H9 (cell line): Measurements from ENCODE around the gene DCBLD1. TPM values are rescaled to one million over a fixed set of nuclear protein-coding genes. Genes with fewer than 3 reads are reported as not detected.

Experiments
- DNase-seq: peaks from one replicate; pipeline ENCODE4 v3.0.0-alpha.2; 2017
- H2AFZ ChIP-seq: one replicate; pipeline ENCODE4 v1.6.1; 2013; ENCODE audit warnings: mild to moderate bottlenecking, low read length, control low read depth, moderate library complexity
- H2AK5ac ChIP-seq: 2 replicates; pipeline ENCODE4 v1.6.1; 2013; ENCODE audit warnings: low read length, control low read depth, mixed read lengths; ENCODE audit not compliant: insufficient read length
- H2BK120ac ChIP-seq: one replicate; pipeline ENCODE4 v1.6.1; 2013; ENCODE audit warnings: low read depth, mild to moderate bottlenecking, low read length, control low read depth, inconsistent platforms; ENCODE audit not compliant: poor library complexity, severe bottlenecking
- H2BK12ac ChIP-seq: 2 replicates; pipeline ENCODE4 v1.6.1; 2013; ENCODE audit warnings: low read length, control low read depth, mixed read lengths, low read depth; ENCODE audit not compliant: insufficient read length
- H2BK15ac ChIP-seq: 2 replicates; pipeline ENCODE4 v1.6.1; 2013; ENCODE audit warnings: low read depth, low read length, control low read depth
- H2BK20ac ChIP-seq: one replicate; pipeline ENCODE4 v1.6.1; 2013; ENCODE audit warnings: low read depth, mild to moderate bottlenecking, low read length, control low read depth, inconsistent platforms; ENCODE audit not compliant: poor library complexity, severe bottlenecking
- H2BK5ac ChIP-seq: 2 replicates; pipeline ENCODE4 v1.6.1; 2013; ENCODE audit warnings: low read length, control low read depth, mixed read lengths; ENCODE audit not compliant: insufficient read length
- H3K14ac ChIP-seq: 2 replicates; pipeline ENCODE4 v1.6.1; 2013; ENCODE audit warnings: low read length, control low read depth; ENCODE audit not compliant: insufficient read depth
- H3K18ac ChIP-seq: 2 replicates; pipeline ENCODE4 v1.6.1; 2013; ENCODE audit warnings: low read depth, mild to moderate bottlenecking, mixed read lengths, low read length, control low read depth; ENCODE audit not compliant: insufficient read length
- H3K23ac ChIP-seq: 2 replicates; pipeline ENCODE4 v1.6.1; 2013; ENCODE audit warnings: low read length, control low read depth, mixed read lengths, low read depth; ENCODE audit not compliant: insufficient read length
- H3K23me2 ChIP-seq: 2 replicates; pipeline ENCODE4 v1.6.1; 2013; ENCODE audit warnings: low read depth, mild to moderate bottlenecking, mixed read lengths, low read length, control low read depth; ENCODE audit not compliant: insufficient read length, poor library complexity, severe bottlenecking
- H3K27ac ChIP-seq: 2 replicates; pipeline ENCODE4 v1.5.1; 2013; ENCODE audit warnings: low read length, control low read depth, mixed read lengths, low read depth; ENCODE audit not compliant: insufficient read length
- H3K27me3 ChIP-seq: 2 replicates; pipeline ENCODE4 v1.6.1; 2013; ENCODE audit warnings: low read length, control low read depth, inconsistent platforms; ENCODE audit not compliant: insufficient read depth
- H3K4ac ChIP-seq: 2 replicates; pipeline ENCODE4 v1.6.1; 2013; ENCODE audit warnings: low read depth, mild to moderate bottlenecking, control low read depth, inconsistent platforms, low read length, moderate library complexity
- H3K4me1 ChIP-seq: 2 replicates; pipeline ENCODE4 v1.6.1; 2013; ENCODE audit warnings: low read length, control low read depth, inconsistent platforms; ENCODE audit not compliant: insufficient read depth
- H3K4me2 ChIP-seq: 2 replicates; pipeline ENCODE4 v1.6.1; 2013; ENCODE audit warnings: low read length, control low read depth, mixed read lengths; ENCODE audit not compliant: insufficient read length, insufficient read depth
- H3K56ac ChIP-seq: 2 replicates; pipeline ENCODE4 v1.6.1; 2013; ENCODE audit warnings: low read depth, mild to moderate bottlenecking, mixed read lengths, low read length, control low read depth; ENCODE audit not compliant: insufficient read length
- H3K79me1 ChIP-seq: 2 replicates; pipeline ENCODE4 v1.6.1; 2013; ENCODE audit warnings: low read depth, mild to moderate bottlenecking, moderate library complexity, low read length, control low read depth, inconsistent platforms; ENCODE audit not compliant: insufficient read depth, poor library complexity, severe bottlenecking
- H3K79me2 ChIP-seq: 2 replicates; pipeline ENCODE4 v1.6.1; 2013; ENCODE audit warnings: low read length, control low read depth, inconsistent platforms; ENCODE audit not compliant: insufficient read depth
- H3K9ac ChIP-seq: 2 replicates; pipeline ENCODE4 v1.6.1; 2013; ENCODE audit warnings: low read length, control low read depth, mixed read lengths; ENCODE audit not compliant: insufficient read length; ENCODE audit errors: extremely low read depth
- H3K9me3 ChIP-seq: one replicate; pipeline ENCODE4 v1.6.1; 2013; ENCODE audit warnings: low read depth, low read length, inconsistent platforms; ENCODE audit not compliant: control insufficient read depth
- H3T11ph ChIP-seq: one replicate; pipeline ENCODE4 v1.6.1; 2013; ENCODE audit warnings: mild to moderate bottlenecking, low read length, control low read depth, inconsistent platforms
- H4K20me1 ChIP-seq: one replicate; pipeline ENCODE4 v1.6.1; 2013; ENCODE audit not compliant: control insufficient read depth, insufficient read length, insufficient read depth
- H4K5ac ChIP-seq: 2 replicates; pipeline ENCODE4 v1.6.1; 2013; ENCODE audit warnings: low read depth, mild to moderate bottlenecking, mixed read lengths, low read length, control low read depth; ENCODE audit not compliant: insufficient read length
- H4K8ac ChIP-seq: replicated peaks from 2 replicates; pipeline ENCODE4 v1.6.1; 2013; ENCODE audit warnings: low read length, control low read depth, mixed read lengths, low read depth; ENCODE audit not compliant: insufficient read length
- H4K91ac ChIP-seq: 2 replicates; pipeline ENCODE4 v1.6.1; 2013; ENCODE audit warnings: low read depth, mild to moderate bottlenecking, moderate library complexity, mixed read lengths, low read length, control low read depth; ENCODE audit not compliant: insufficient read length
- H3K27ac Mint-ChIP-seq, 3 experiments: 2 replicates in 2 of 3; 3 replicates in 1 of 3; pipeline ENCODE4 v1.8.0; 2020 to 2021; ENCODE audit warnings: mixed read lengths in 3 of 3, mild to moderate bottlenecking in 1 of 3, moderate library complexity in 1 of 3
- H3K27me3 Mint-ChIP-seq: 2 replicates; pipeline ENCODE4 v1.8.0; 2021; ENCODE audit warnings: low read depth, mild to moderate bottlenecking, moderate library complexity, mixed read lengths
- H3K36me3 Mint-ChIP-seq, 3 experiments: 2 replicates in 2 of 3; 3 replicates in 1 of 3; pipeline ENCODE4 v1.8.0; 2020 to 2021; ENCODE audit warnings: low read depth in 3 of 3, mixed read lengths in 3 of 3; ENCODE audit not compliant: insufficient read depth in 1 of 3
- H3K4me1 Mint-ChIP-seq, 2 experiments: 2 replicates each; pipeline ENCODE4 v1.8.0; 2020; ENCODE audit warnings: mixed read lengths in 2 of 2
- H3K4me3 Mint-ChIP-seq, 2 experiments: 2 replicates in 1 of 2; 3 replicates in 1 of 2; pipeline ENCODE4 v1.8.0; 2020 to 2021; ENCODE audit warnings: mild to moderate bottlenecking in 2 of 2, mixed read lengths in 2 of 2, moderate library complexity in 1 of 2
- H3K9me3 Mint-ChIP-seq, 2 experiments: 2 replicates in 1 of 2; 3 replicates in 1 of 2; pipeline ENCODE4 v1.8.0; 2020; ENCODE audit warnings: mild to moderate bottlenecking in 2 of 2, mixed read lengths in 2 of 2, moderate library complexity in 1 of 2
- WGBS: extraction: QIAGEN DNeasy Blood & Tissue Kit; methylation state at CpG from one replicate; pipeline ENCODE4 v1.1.7; 2013; ENCODE audit warnings: missing lambda C conversion rate, low lambda C conversion rate, mixed read lengths; ENCODE audit not compliant: insufficient read length; ENCODE audit errors: extremely low coverage; 5-methylcytosine and 5-hydroxymethylcytosine counted together
- total RNA-seq: library from RNA; stranded (reverse); gene quantifications from 2 replicates; pipeline ENCODE4 v1.2.1, GENCODE V29; 2021
- TF ChIP-seq, protein P1 (sequence below): fragments of 200-600 bp; sonication (generic); conservative IDR thresholded peaks from 3 replicates; pipeline ENCODE4 v1.8.0; 2021; ENCODE audit warnings: antibody characterized with exemption, mild to moderate bottlenecking

The DCBLD1 gene
- total RNA-seq, 1 experiment from 2014 or later, result 10.1 TPM

DNA sequence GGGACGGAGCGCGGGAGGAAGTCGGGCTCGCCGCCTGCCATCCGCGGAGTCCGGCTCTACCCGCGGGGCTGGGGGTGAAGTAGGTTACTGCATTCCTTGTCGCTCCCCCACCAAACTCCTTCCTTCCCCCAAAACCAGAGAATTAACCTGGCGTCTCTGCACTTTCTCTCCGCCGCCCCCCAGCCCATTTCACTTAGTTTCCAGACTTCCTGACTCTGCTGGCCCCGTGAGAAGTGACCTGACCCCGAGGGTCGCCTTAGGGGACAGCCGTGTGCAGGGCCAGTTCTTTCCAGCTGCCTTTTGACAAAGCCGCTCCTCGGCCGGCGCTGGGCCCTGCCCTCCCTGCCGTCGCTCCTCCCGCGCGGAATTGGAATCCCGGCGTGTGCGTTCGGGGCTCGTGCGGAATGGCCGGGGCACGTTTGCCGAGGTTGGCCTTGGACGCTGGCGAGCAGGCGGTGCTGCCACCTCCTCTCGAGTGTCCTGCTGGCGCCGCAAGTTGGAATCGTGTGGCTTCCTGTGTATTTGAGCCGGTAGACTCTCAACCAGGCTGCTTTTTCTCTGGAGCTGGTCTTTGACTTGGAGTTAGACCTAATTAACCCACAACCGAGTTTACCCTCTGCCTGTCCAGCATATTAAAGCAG lies 650 bp downstream of the DCBLD1 start:
- H3K9me3 ChIP-seq, result no peaks in the 10 kb centered on the region
- H3K36me3 Mint-ChIP-seq, result peaks cover 13 to 17% (median 15%) of the 10 kb centered on the region in 3 experiments; a peak in 6 of 7 replicates
- H3K4me2 ChIP-seq, result peak overlapping the region; percentile 72
- H3K79me2 ChIP-seq, result no peaks in the 10 kb centered on the region
- no CpG with 5 or more reads among the region's 46 CpGs for WGBS
- peak overlapping the region; percentile 48 for H3K9ac ChIP-seq
- H4K8ac ChIP-seq, result no peak overlapping the region
- no peaks in the 10 kb centered on the region; the same call in 1 of the 2 replicates for H3K4me1 ChIP-seq
- H3K27ac ChIP-seq, result no peak overlapping the region
- H3K18ac ChIP-seq, result no peak overlapping the region
- H3K56ac ChIP-seq, result no peak overlapping the region
- H2BK15ac ChIP-seq, result no peak overlapping the region
- peaks cover 5% of the 10 kb centered on the region for H3K23me2 ChIP-seq
- no peaks in the 10 kb centered on the region for H4K20me1 ChIP-seq
- H4K91ac ChIP-seq, result no peak overlapping the region
- no peak overlapping the region for H3K23ac ChIP-seq
- 0 out of 2 replicates have a peak overlapping the region, but pooled peaks have one; percentile 21 for H3K14ac ChIP-seq
- no peak overlapping the region for H3K4ac ChIP-seq
- H3K4me1 Mint-ChIP-seq, result peaks cover 22 to 25% of the 10 kb centered on the region in 2 experiments
- peak overlapping the region; percentile 79 to 93 for H3K4me3 Mint-ChIP-seq
- no peak overlapping the region for H4K5ac ChIP-seq
- TF ChIP-seq, protein P1, sequence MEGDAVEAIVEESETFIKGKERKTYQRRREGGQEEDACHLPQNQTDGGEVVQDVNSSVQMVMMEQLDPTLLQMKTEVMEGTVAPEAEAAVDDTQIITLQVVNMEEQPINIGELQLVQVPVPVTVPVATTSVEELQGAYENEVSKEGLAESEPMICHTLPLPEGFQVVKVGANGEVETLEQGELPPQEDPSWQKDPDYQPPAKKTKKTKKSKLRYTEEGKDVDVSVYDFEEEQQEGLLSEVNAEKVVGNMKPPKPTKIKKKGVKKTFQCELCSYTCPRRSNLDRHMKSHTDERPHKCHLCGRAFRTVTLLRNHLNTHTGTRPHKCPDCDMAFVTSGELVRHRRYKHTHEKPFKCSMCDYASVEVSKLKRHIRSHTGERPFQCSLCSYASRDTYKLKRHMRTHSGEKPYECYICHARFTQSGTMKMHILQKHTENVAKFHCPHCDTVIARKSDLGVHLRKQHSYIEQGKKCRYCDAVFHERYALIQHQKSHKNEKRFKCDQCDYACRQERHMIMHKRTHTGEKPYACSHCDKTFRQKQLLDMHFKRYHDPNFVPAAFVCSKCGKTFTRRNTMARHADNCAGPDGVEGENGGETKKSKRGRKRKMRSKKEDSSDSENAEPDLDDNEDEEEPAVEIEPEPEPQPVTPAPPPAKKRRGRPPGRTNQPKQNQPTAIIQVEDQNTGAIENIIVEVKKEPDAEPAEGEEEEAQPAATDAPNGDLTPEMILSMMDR, result no peak
- no peak overlapping the region for H2BK12ac ChIP-seq
- peaks cover 11% of the 10 kb centered on the region; the same call in 1 of the 2 replicates for H3K27me3 ChIP-seq
- H2BK5ac ChIP-seq, result no peak overlapping the region
- no peak overlapping the region for H2AFZ ChIP-seq
- H3T11ph ChIP-seq, result no peak overlapping the region
- no peak overlapping the region for H2AK5ac ChIP-seq
- peaks cover 11 to 13% of the 10 kb centered on the region in 2 experiments for H3K9me3 Mint-ChIP-seq
- H3K79me1 ChIP-seq, result no peaks in the 10 kb centered on the region
- H2BK20ac ChIP-seq, result no peak overlapping the region
- H3K27ac Mint-ChIP-seq, result peak overlapping the region in 1 of 3 experiments; percentile 79; a peak in 2 of 7 replicates
- H3K27me3 Mint-ChIP-seq, result peaks cover 20% of the 10 kb centered on the region
- H2BK120ac ChIP-seq, result no peak overlapping the region
- DNase-seq, result peak; percentile 62
